GM21619 (cell line): ENCODE data around the gene CDH20.
A peak's percentile ranks its signal among the peaks of the same experiment; 100 is the strongest.

Experiments
- ATAC-seq: cut with Tn5 transposase; IDR thresholded peaks from one replicate; pipeline ENCODE4 v1.9.1; 2021; ENCODE audit not compliant: unreplicated experiment

Gene CDH20

GRCh38 chr18:61420218-61420885, 87.1 kb downstream of the CDH20 start:
- ATAC-seq: no peak

GRCh38 chr18:61426492-61427053, 93.3 kb downstream of the CDH20 start:
- no peak for ATAC-seq

GRCh38 chr18:61428266-61428665, 95.0 kb downstream of the CDH20 start:
- ATAC-seq: no peak

- no peak for ATAC-seq
Observed at GRCh38 chr18:61432590-61432989, 99.4 kb downstream of the CDH20 start.

- ATAC-seq: peak; percentile 97
Observed at GRCh38 chr18:61435064-61435652, 101.9 kb downstream of the CDH20 start.

- ATAC-seq: no peak
Observed at GRCh38 chr18:61443081-61443725, 110.0 kb downstream of the CDH20 start.

- ATAC-seq: peak; percentile 98
Observed at GRCh38 chr18:61448316-61448715, 115.1 kb downstream of the CDH20 start.

- ATAC-seq: no peak
Observed at GRCh38 chr18:61459896-61460648, 126.8 kb downstream of the CDH20 start.

- no peak for ATAC-seq
Observed at GRCh38 chr18:61464551-61465142, 131.4 kb downstream of the CDH20 start.

GRCh38 chr18:61466736-61467135, 133.5 kb downstream of the CDH20 start:
- no peak for ATAC-seq

- no peak for ATAC-seq
Observed at GRCh38 chr18:61470031-61470674, 136.9 kb downstream of the CDH20 start.

- no peak for ATAC-seq
Observed at GRCh38 chr18:61471541-61471940, 138.3 kb downstream of the CDH20 start.

- ATAC-seq: no peak
Observed at GRCh38 chr18:61471942-61472341, 138.7 kb downstream of the CDH20 start.

GRCh38 chr18:61474341-61474740, 141.1 kb downstream of the CDH20 start:
- ATAC-seq: no peak

- no peak for ATAC-seq
Observed at GRCh38 chr18:61474918-61475317, 141.7 kb downstream of the CDH20 start.

GRCh38 chr18:61475931-61476330, 142.7 kb downstream of the CDH20 start:
- ATAC-seq: no peak

GRCh38 chr18:61489334-61489733, 156.1 kb downstream of the CDH20 start:
- ATAC-seq: no peak

- ATAC-seq: no peak
Observed at GRCh38 chr18:61496374-61496773, 163.1 kb downstream of the CDH20 start.

GRCh38 chr18:61497422-61497821, 164.2 kb downstream of the CDH20 start:
- ATAC-seq: no peak

- ATAC-seq: peak; percentile 70
Observed at GRCh38 chr18:61502472-61502871, 169.2 kb downstream of the CDH20 start.
